Superior temporal gyrus (tissue), 1 donor: ENCODE data around the gene S100A4.
"Not testable (repeated sequence)": the region's sequence is repeated elsewhere in the genome, so short reads cannot be mapped to it uniquely, and the experiment has no call there.

Experiments used
- DNase-seq: peaks from one replicate; pipeline ENCODE4 v3.0.0-alpha.2; 2016; ENCODE audit errors: extremely low spot score

Gene S100A4

GRCh38 chr1:153567621-153568366 lies 22.2 kb upstream of the S100A4 start:
- DNase-seq, result no peak

DNA sequence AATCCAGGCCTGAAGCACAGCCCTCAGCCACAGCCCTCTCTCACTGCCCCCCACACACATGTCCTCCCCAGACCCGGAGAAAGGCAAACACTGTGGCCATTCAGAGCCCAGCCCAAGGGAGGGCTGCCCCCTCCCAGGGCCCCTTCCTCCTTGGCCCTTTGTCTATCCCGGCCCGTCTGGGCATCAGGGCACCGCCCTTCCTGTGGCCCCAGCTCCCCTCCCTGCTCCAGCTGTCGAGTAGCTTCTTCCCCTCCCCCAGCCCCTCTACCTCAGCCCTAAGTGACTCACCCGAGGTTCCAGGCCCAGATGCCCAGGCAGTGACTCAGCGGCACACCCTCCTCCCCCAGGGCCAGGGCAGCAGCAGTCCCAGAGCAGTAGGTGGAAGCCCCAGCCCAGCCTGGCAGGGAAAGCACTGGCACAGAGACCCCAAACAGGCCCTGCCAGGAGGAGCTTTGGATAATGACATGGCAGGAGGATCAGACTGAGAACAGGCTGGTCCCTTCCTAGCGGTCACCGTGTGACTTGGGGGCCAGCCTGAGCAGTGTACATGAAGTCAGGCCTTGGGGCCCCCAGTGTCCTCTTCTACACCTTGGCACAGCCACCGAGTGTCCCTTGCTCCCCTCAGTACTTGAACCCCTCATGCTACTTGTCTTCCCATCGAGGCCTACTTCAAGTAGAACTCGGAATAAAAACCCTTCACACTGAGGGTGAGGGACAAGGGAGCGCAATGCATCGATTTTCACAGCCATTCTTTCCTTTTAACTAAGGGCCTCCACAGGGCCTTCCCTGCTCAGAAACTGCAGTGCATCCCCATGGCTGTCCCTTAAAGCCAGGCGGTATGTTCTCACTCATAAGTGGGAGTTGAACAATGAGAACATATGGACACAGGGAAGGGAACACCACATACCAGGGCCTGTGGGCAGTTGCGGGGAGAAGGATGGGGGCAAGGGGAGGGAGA lies 21.1 kb upstream of the S100A4 start:
- no peak for DNase-seq

- no peak for DNase-seq
Measured at GRCh38 chr1:153565529-153566374, 20.1 kb upstream of the S100A4 start, which contains the start of gene S100A2. TSS of gene S100A2 (minus strand) at chr1:153565844. CDS start at chr1:153563877, 1,967 bp downstream.

GRCh38 chr1:153563991-153564390 lies 18.4 kb upstream of the S100A4 start:
- DNase-seq, result no peak

DNA sequence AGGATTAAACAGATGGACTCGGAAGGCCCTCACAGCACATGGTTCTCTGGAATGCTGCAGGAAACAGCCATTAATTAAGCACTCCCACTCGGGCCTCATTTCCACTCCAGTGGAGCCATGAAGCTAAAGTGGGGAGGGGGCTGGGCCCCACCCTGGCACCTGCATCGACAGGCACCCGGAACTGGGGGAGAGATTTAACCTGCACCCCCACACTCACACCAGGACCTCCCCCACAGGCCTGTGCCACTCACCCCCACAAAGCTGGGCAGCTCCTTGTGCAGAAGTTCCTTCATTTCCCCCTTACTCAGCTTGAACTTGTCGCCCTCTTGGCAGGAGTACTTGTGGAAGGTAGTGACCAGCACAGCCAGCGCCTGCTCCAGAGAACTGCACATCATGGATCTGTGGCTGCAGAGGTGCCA lies 17.9 kb upstream of the S100A4 start:
- DNase-seq, result no peak

GRCh38 chr1:153562021-153562420 lies 16.4 kb upstream of the S100A4 start:
- DNase-seq, result not testable (repeated sequence)

- DNase-seq, result no peak
Measured at GRCh38 chr1:153561466-153561985, 15.9 kb upstream of the S100A4 start.

DNA sequence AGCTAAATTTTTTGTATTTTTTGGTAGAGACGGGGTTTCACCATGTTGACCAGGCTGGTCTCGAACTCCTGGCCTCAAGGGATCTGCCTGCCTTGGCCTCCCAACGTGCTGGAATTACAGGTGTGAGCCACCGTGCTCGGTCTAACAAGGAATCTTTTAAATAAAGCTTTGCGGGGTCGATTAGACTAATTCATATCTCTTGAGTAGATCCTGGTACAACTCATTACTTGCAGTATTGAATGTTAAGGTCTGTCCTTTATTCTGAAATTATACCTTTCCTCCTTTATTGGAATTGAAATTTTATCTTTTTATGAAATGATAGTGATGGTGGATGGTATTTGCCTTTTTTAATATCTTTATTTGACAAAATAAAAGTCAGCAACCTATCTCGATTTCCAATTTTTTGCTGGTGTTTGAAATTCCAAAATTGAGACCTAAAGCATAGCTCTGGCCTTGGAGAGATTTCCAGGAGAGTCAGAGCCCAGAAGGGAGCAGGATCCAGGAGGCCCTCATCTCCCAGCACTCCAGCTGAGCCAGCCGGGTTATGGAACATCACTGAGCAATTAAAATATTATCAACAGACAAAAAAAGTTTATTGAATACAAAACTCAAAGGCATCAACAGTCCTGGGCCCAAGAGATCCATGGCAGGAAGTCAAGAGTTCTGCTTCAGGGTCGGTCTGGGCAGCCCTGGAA lies 15.3 kb upstream of the S100A4 start:
- no peak for DNase-seq

DNA sequence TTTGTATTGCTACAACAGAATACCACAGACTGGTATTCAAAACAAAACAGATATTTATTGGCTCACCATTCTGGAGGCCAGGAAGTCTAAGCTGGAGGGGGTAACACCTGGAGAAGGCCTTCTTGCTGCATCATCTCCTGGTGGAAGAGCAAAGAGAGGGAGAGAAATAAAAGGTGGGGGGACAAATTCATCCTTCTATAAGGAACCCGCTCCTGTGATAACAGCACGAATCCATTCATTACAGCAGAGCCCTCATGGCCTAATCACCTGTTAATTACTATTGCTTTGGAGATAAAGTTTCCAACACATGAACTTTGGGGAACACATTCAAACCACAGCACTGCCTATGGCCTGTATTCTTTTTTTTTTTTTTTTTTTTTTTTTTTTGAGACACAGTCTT lies 14.6 kb upstream of the S100A4 start:
- no peak for DNase-seq

GRCh38 chr1:153557877-153558276 lies 12.3 kb upstream of the S100A4 start:
- no peak for DNase-seq

- DNase-seq, result no peak
Measured at GRCh38 chr1:153556348-153556747, 10.7 kb upstream of the S100A4 start.

- DNase-seq, result no peak
Measured at GRCh38 chr1:153553830-153554541, 8.4 kb upstream of the S100A4 start.

GRCh38 chr1:153553096-153553495 lies 7.5 kb upstream of the S100A4 start:
- DNase-seq, result no peak

GRCh38 chr1:153552335-153552734 lies 6.7 kb upstream of the S100A4 start:
- no peak for DNase-seq

DNA sequence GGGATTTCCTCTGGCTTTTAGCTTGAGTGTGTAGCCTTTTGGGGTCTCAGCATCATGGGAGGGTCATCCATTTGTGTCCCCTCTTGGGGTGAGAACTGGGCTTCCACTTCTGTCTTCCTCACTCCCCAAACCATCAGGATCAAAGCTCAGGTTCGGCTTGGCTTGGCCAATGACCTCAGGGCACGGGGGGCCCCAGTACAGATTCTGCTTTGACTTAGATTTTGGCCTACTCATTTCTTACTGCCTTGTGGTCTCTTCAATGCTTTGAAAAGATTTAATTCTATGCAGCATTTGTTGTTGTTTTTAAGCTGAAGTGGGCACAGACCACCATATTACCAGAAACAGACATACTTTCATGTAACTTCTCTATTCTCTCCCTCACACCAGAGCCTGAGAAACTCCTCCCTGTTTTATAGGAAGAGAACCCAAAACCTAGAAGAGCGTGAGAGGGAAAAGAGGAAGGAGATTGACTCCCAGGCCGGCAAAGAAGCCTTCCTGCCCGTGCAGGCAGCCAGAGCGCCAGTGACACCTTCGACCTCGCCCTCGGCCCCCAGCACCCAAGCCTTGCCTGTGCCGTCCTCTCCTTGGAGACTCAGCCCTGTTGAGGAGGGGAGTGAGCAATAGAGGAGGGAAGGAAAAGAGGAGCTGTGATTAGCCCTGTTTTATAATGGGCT lies 5.4 kb upstream of the S100A4 start:
- DNase-seq, result no peak

DNA sequence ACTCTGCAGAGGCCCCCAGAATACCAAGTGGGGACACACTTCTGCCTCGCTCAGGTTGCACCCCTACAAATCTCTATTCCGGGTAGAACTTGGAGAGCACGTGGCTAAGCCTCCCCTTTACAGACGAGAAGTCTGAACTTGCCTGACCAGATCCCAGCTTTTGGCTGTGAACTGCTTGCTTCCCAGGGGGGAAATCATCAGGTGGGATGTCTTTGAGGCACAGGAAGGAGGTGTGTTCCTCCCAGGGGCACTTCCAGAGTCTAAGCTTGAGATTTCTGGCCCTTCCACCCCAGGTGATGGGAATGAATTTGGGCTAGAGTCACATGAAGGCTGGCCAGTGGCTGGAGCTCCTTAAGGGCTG lies 4.8 kb upstream of the S100A4 start:
- DNase-seq, result no peak

DNA sequence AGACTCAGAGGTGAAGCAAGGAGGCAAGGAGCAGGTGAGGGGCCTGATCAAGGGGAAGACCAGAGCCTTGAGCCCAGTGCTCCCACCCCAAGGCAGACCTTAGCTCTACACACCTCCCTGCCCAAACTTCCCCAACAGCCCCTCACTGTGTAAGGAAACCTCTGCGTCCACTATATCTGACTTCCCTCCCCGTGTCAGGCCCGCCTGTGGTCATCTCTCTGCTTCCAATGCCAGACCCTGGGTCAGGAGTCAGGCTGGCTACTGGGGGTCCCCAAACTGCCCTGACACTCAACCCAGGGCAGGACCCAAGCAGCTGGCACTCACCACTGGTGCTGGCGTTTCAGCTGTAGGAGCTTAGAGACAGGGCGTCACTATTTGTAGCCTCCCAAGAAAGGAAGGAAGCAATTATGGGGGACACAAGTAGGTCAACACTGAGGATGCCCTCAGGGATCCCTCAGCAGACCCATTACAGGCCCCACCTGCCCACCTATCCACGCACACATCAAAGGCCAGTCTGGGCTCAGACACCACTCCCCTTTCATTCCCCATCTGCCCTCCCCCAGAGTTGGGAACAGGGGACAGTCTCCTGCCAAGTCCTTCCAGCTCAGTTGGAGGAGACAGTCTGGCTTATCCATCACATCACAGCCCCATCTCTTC lies 4.3 kb upstream of the S100A4 start:
- no peak for DNase-seq

- DNase-seq, result no peak
Measured at GRCh38 chr1:153548722-153549688, 3.4 kb upstream of the S100A4 start, which contains the start of gene S100A3. TSS of gene S100A3 (minus strand) at chr1:153549258. CDS start at chr1:153548485, 773 bp downstream.
